SK-N-SH treated with all-trans-retinoic acid at 6 μM for 48 hours (cell line): ENCODE data around the gene UVSSA.

Experiments
- ATAC-seq: fragments of 200-7000 bp; cut with Tn5 transposase; 3 replicates; pipeline ENCODE4 v1.9.1; 2020; ENCODE audit warnings: mild to moderate bottlenecking, moderate library complexity
- ARNTL ChIP-seq: fragments of 450-650 bp; formaldehyde crosslinking; IDR thresholded peaks from 2 replicates; pipeline ENCODE4 v1.5.0; 2020; ENCODE audit warnings: low read depth, mild to moderate bottlenecking, moderate library complexity, borderline replicate concordance
- BACH2 ChIP-seq: fragments of 250-450 bp; sonication (Bioruptor Pico); IDR thresholded peaks from 2 replicates; pipeline ENCODE4 v1.9.0; 2021; ENCODE audit warnings: mild to moderate bottlenecking, borderline replicate concordance
- CREB5 ChIP-seq: fragments of 250-450 bp; sonication (Bioruptor Pico); IDR thresholded peaks from 2 replicates; pipeline ENCODE4 v1.5.1; 2020; ENCODE audit warnings: low read depth, mild to moderate bottlenecking, moderate library complexity
- CSDC2 ChIP-seq: fragments of 250-450 bp; sonication (Bioruptor Pico); IDR thresholded peaks from 2 replicates; pipeline ENCODE4 v1.5.0; 2020; ENCODE audit warnings: mild to moderate bottlenecking, moderate library complexity
- CSRNP3 ChIP-seq: fragments of 250-450 bp; sonication (Bioruptor Pico); IDR thresholded peaks from 2 replicates; pipeline ENCODE4 v1.5.1; 2021; ENCODE audit warnings: mild to moderate bottlenecking, moderate library complexity
- ESRRG ChIP-seq: fragments of 250-450 bp; sonication (Bioruptor Pico); IDR thresholded peaks from 2 replicates; pipeline ENCODE4 v1.6.1; 2021; ENCODE audit warnings: mild to moderate bottlenecking
- GLIS3 ChIP-seq: fragments of 250-450 bp; sonication (Bioruptor Pico); IDR thresholded peaks from 2 replicates; pipeline ENCODE4 v1.5.0; 2020; ENCODE audit warnings: mild to moderate bottlenecking, moderate library complexity
- ISL1 ChIP-seq: fragments of 250-450 bp; sonication (Bioruptor Pico); IDR thresholded peaks from 2 replicates; pipeline ENCODE4 v2.1.2; 2022; ENCODE audit warnings: mild to moderate bottlenecking, moderate library complexity
- OSR1 ChIP-seq: fragments of 250-450 bp; sonication (Bioruptor Pico); IDR thresholded peaks from 2 replicates; pipeline ENCODE4 v1.8.0; 2022; ENCODE audit warnings: moderate library complexity, mild to moderate bottlenecking, inconsistent platforms
- PATZ1 ChIP-seq: fragments of 250-450 bp; sonication (Bioruptor Pico); IDR thresholded peaks from 2 replicates; pipeline ENCODE4 v1.8.0; 2020; ENCODE audit warnings: mild to moderate bottlenecking, moderate library complexity, borderline replicate concordance
- POU6F1 ChIP-seq: fragments of 250-450 bp; sonication (Bioruptor Pico); IDR thresholded peaks from 2 replicates; pipeline ENCODE4 v1.8.0; 2021; ENCODE audit warnings: low read depth, mild to moderate bottlenecking, moderate library complexity, borderline replicate concordance
- RARB ChIP-seq: fragments of 250-450 bp; sonication (Bioruptor Pico); IDR thresholded peaks from 2 replicates; pipeline ENCODE4 v1.8.0; 2021; ENCODE audit warnings: mild to moderate bottlenecking, moderate library complexity
- SNAI2 ChIP-seq: fragments of 250-450 bp; sonication (Bioruptor Pico); IDR thresholded peaks from 2 replicates; pipeline ENCODE4 v1.5.0; 2020; ENCODE audit warnings: mild to moderate bottlenecking, moderate library complexity
- TCF4 ChIP-seq: fragments of 250-450 bp; sonication (Bioruptor Pico); IDR thresholded peaks from 2 replicates; pipeline ENCODE4 v1.8.0; 2021; ENCODE audit warnings: mild to moderate bottlenecking, moderate library complexity, borderline replicate concordance
- TOX ChIP-seq: fragments of 250-450 bp; sonication (Bioruptor Pico); IDR thresholded peaks from 2 replicates; pipeline ENCODE4 v1.8.0; 2021; ENCODE audit warnings: mild to moderate bottlenecking, moderate library complexity, borderline replicate concordance
- TSHZ2 ChIP-seq: fragments of 250-450 bp; sonication (Bioruptor Pico); IDR thresholded peaks from 2 replicates; pipeline ENCODE4 v1.5.0; 2020; ENCODE audit warnings: mild to moderate bottlenecking, moderate library complexity
- ZC3H10 ChIP-seq: fragments of 250-450 bp; sonication (Bioruptor Pico); IDR thresholded peaks from 2 replicates; pipeline ENCODE4 v1.5.1; 2021; ENCODE audit warnings: mild to moderate bottlenecking, moderate library complexity
- ZFP3 ChIP-seq: fragments of 250-450 bp; sonication (Bioruptor Pico); IDR thresholded peaks from 2 replicates; pipeline ENCODE4 v1.5.0; 2020; ENCODE audit warnings: mild to moderate bottlenecking, moderate library complexity
- ZFP30 ChIP-seq: fragments of 450-650 bp; formaldehyde crosslinking; IDR thresholded peaks from 2 replicates; pipeline ENCODE4 v1.5.0; 2022; ENCODE audit warnings: mild to moderate bottlenecking, moderate library complexity
- ZNF565 ChIP-seq: fragments of 450-650 bp; formaldehyde crosslinking; conservative IDR thresholded peaks from 2 replicates; pipeline ENCODE4 v1.5.0; 2020; ENCODE audit warnings: low read depth, mild to moderate bottlenecking, moderate library complexity

Gene UVSSA

GRCh38 chr4:1330761-1331590 lies 16.0 kb upstream of the UVSSA start:
- TF ChIP-seq ZNF565 (CRISPR knock-in tag) (no peak), SNAI2 (CRISPR knock-in tag) (no peak), ZFP3 (CRISPR knock-in tag) (no peak), TOX (no peak), ZFP30 (no peak), CREB5 (CRISPR knock-in tag) (no peak), ESRRG (CRISPR knock-in tag) (no peak), RARB (no peak)
- ATAC-seq = no peak

GRCh38 chr4:1331591-1332353 lies 15.2 kb upstream of the UVSSA start:
- TF ChIP-seq GLIS3 (CRISPR knock-in tag) (no peak), TSHZ2 (CRISPR knock-in tag) (no peak), OSR1 (CRISPR knock-in tag) (no peak), ARNTL (CRISPR knock-in tag) (no peak), PATZ1 (CRISPR knock-in tag) (no peak), TOX (no peak), CSRNP3 (CRISPR knock-in tag) (no peak), ZC3H10 (no peak), BACH2 (CRISPR knock-in tag) (no peak), CREB5 (CRISPR knock-in tag) (no peak), POU6F1 (CRISPR knock-in tag) (no peak), TCF4 (CRISPR knock-in tag) (no peak), SNAI2 (CRISPR knock-in tag) (no peak), ZFP30 (no peak), RARB (no peak), CSDC2 (CRISPR knock-in tag) (no peak), ISL1 (CRISPR knock-in tag) (no peak)
- no peak for ATAC-seq
